Heart left ventricle (tissue), 16 donors: ENCODE results near the gene PRDM5. TPM values are rescaled to one million over a fixed set of nuclear protein-coding genes. Genes with fewer than 3 reads are reported as not detected.

Source experiments
- ATAC-seq, 4 donors: fragments of 200-7000 bp; cut with Tn5 transposase; one replicate each; pipeline ENCODE4 v1.9.1; 2020 to 2022; ENCODE audit warnings: moderate library complexity in 4 of 4, mild to moderate bottlenecking in 3 of 4, moderate number of reproducible peaks in 1 of 4
- DNase-seq, 5 donors: peaks; one replicate each; pipeline ENCODE4 v3.0.0-alpha.2; 2020
- H3K27ac ChIP-seq, 12 donors: fragments of 200-600 bp; sonication (generic) in 4 of 12; one replicate each; pipeline versions ENCODE4 v1.5.0 to v1.8.0; 2016 to 2022; ENCODE audit warnings: mild to moderate bottlenecking in 2 of 12
- H3K27me3 ChIP-seq, 9 donors: fragments of 200-600 bp; sonication (generic) in 2 of 9; one replicate each; pipeline versions ENCODE4 v1.5.1 to v1.8.0; 2016 to 2022; ENCODE audit warnings: mild to moderate bottlenecking in 3 of 9
- H3K36me3 ChIP-seq, 9 donors: fragments of 200-600 bp; sonication (generic) in 2 of 9; one replicate each; pipeline versions ENCODE4 v1.5.0 to v1.8.0; 2018 to 2022; ENCODE audit warnings: mild to moderate bottlenecking in 2 of 9
- H3K4me1 ChIP-seq, 12 donors: fragments of 200-600 bp; sonication (generic) in 4 of 12; one replicate each; pipeline versions ENCODE4 v1.5.0 to v1.8.0; 2016 to 2022; ENCODE audit warnings: mild to moderate bottlenecking in 3 of 12
- H3K4me3 ChIP-seq, 12 donors: fragments of 200-600 bp; sonication (generic) in 4 of 12; one replicate each; pipeline versions ENCODE4 v1.5.0 to v1.8.0; 2017 to 2022; ENCODE audit warnings: mild to moderate bottlenecking in 9 of 12, moderate library complexity in 4 of 12
- H3K9me3 ChIP-seq, 12 donors: fragments of 200-600 bp; sonication (generic) in 4 of 12; one replicate each; pipeline versions ENCODE4 v1.5.0 to v1.8.0; 2016 to 2022; ENCODE audit warnings: mild to moderate bottlenecking in 1 of 12
- CTCF ChIP-seq, 12 donors: fragments of 200-600 bp; sonication (generic) in 4 of 12; IDR thresholded peaks; one replicate each; pipeline versions ENCODE4 v1.5.0 to v1.8.0; 2018 to 2022; ENCODE audit warnings: antibody characterized with exemption in 12 of 12, mild to moderate bottlenecking in 5 of 12
- POLR2A ChIP-seq, 2 donors: fragments of 450-650 bp; IDR thresholded peaks; one replicate each; pipeline ENCODE4 v1.6.1; 2017; ENCODE audit warnings: antibody characterized with exemption in 2 of 2, mild to moderate bottlenecking in 2 of 2, moderate library complexity in 2 of 2
- WGBS, 4 donors: extraction: QIAGEN DNeasy Blood & Tissue Kit in 2 of 4; methylation state at CpG; one replicate each; pipeline versions ENCODE4 v1.1.5 to v1.1.7; 2013 to 2018; 5-methylcytosine and 5-hydroxymethylcytosine counted together
- intact Hi-C, 10 donors: fragments of 100-400 bp; cut with DNase I; formaldehyde crosslinking; loops; one replicate each; pipeline versions ENCODE4 v1.11.1 to v1.14.2; 2022
- polyA plus RNA-seq, 2 donors: library from polyadenylated mRNA; stranded (reverse); fragments of 200-250 nt; gene quantifications; one replicate each; pipeline ENCODE4 v1.2.3, GENCODE V29; 2013
- total RNA-seq, 9 donors: library from RNA; depleted of rRNA in 2 of 9; stranded (reverse); fragments of >200 nt in 2 of 9; fragmentation: NEBNext Ultra II Directional in 3 of 9; extraction: Animal tissue kit (Norgen Biotek cat#: 25700) in 3 of 9; gene quantifications; one replicate each; pipeline versions ENCODE4 v1.1.0 to v1.2.4, GENCODE V29; 2016 to 2023
- donor health status: ischemic (EF 13 %, LVEDD 7.1; RV severe dilation, severe dysfunction).
- donor health status: healthy with polysubstance abuse.
- donor health status: DM: no; HTN: yes; CAD: no.
- donor health status: DM: no; HTN: no; CAD: no.
- donor health status: ischemic (EF 25% LVEDD 6.9; RV normal size, moderate dysfunction).
- donor health status: ischemic (EF 25% LVEDD 5.7; RV mildly dilated, moderate dysfunction).
- donor health status: healthy.
- donor health status: DM: yes; HTN: yes; CAD: no.
- donor health status: ischemic (EF 35%, LVEDD 5.7; RV mildly dilated, moderate dysfunction).
- donor health status: nonischemic (EF 11% LVEDD 7.7; RV severe dilation, severe dysfunction).
- donor health status: DM: yes; HTN: yes; CAD: no.
- donor health status: PGD.
- donor health status: ischemic (EF 29% LVEDD 5.4; RV normal size, mild dysfunction).
- donor health status: nonischemic (EF 23%, LVEDD 6.1; RV moderate dilation, normal function).

The PRDM5 gene
- total and polyA plus RNA-seq, 11 donors, result 2.0 to 19.7 (median 9.1) TPM

- no peak overlapping the region for H3K4me3 ChIP-seq
- ATAC-seq (peak in 2 of 4 donors; percentile 28 to 33), DNase-seq (no peak)
- no peaks in the 10 kb centered on the region for H3K27me3 ChIP-seq
- H3K27ac ChIP-seq, result no peak overlapping the region
- 65 to 75% (median 70%) methylated on average over 6 of the region's 6 CpGs for WGBS, 4 donors
- H3K9me3 ChIP-seq, result no peaks in the 10 kb centered on the region
- intact Hi-C loops, result loop anchor here in 5 of 10 donors (10.0 kb wide), 3 partner anchors 199 to 369 kb away; partner anchors contain the start of gene PRDM5 (in 2 of the 5)
- H3K36me3 ChIP-seq, result no peaks in the 10 kb centered on the region
- no peak for TF ChIP-seq POLR2A (IDR thresholded peaks at IDR 0.05)
- TF ChIP-seq CTCF (IDR thresholded peaks at IDR 0.05), result no peak
- H3K4me1 ChIP-seq, result peaks cover 0 to 26% (median 1%) of the 10 kb centered on the region in 12 donors
Measured at GRCh38 chr4:120725639-120726580, 196.6 kb downstream of the PRDM5 start.

- intact Hi-C loops, result loop anchor here in 8 of 10 donors (5.0 to 10.0 kb wide), 5 partner anchors 198 to 373 kb away; partner anchors contain the start of gene PRDM5 (in 4 of the 8)
- Histone ChIP-seq H3K4me3 (no peak overlapping the region), H3K9me3 (no peaks in the 10 kb centered on the region), H3K27ac (no peak overlapping the region), H3K36me3 (no peaks in the 10 kb centered on the region), H3K27me3 (no peaks in the 10 kb centered on the region), H3K4me1 (peaks cover 0 to 28% (median 2%) of the 10 kb centered on the region in 12 donors)
- WGBS, 4 donors, result 59 to 72% (median 63%) methylated on average over 2 of the region's 2 CpGs
- no peak for TF ChIP-seq CTCF (IDR thresholded peaks at IDR 0.05)
- TF ChIP-seq POLR2A (IDR thresholded peaks at IDR 0.05), result no peak
- DNase-seq (no peak), ATAC-seq (no peak)
Measured at GRCh38 chr4:120724656-120725055, 197.9 kb downstream of the PRDM5 start.

GRCh38 chr4:120723986-120724385 is 198.5 kb downstream of the PRDM5 start:
- H3K4me3 ChIP-seq, result no peak overlapping the region
- intact Hi-C loops, result loop anchor here in 8 of 10 donors (5.0 to 10.0 kb wide), 5 partner anchors 198 to 373 kb away; partner anchors contain the start of gene PRDM5 (in 4 of the 8)
- H3K36me3 ChIP-seq, result no peaks in the 10 kb centered on the region
- ATAC-seq (no peak), DNase-seq (no peak)
- no peaks in the 10 kb centered on the region for H3K27me3 ChIP-seq
- H3K9me3 ChIP-seq, result no peaks in the 10 kb centered on the region
- 91 to 96% (median 94%) methylated on average over 2 of the region's 2 CpGs for WGBS, 4 donors
- H3K27ac ChIP-seq, result no peak overlapping the region
- no peak for TF ChIP-seq CTCF (IDR thresholded peaks at IDR 0.05)
- TF ChIP-seq POLR2A (IDR thresholded peaks at IDR 0.05), result no peak
- peaks cover 0 to 30% (median 2%) of the 10 kb centered on the region in 12 donors for H3K4me1 ChIP-seq

- no peak for DNase-seq
- WGBS, 4 donors, result 46 to 68% (median 60%) methylated on average over 3 of the region's 3 CpGs
Measured at GRCh38 chr4:120723105-120723504, 199.4 kb downstream of the PRDM5 start.

More at GRCh38 chr4:120723105-120723504, 199.4 kb downstream of the PRDM5 start:
- ATAC-seq, result no peak
- no peaks in the 10 kb centered on the region for H3K36me3 ChIP-seq
- H3K27me3 ChIP-seq, result no peaks in the 10 kb centered on the region
- no peak overlapping the region for H3K27ac ChIP-seq
- TF ChIP-seq CTCF (IDR thresholded peaks at IDR 0.05), result no peak
- TF ChIP-seq POLR2A (IDR thresholded peaks at IDR 0.05), result no peak
- no peak overlapping the region for H3K4me3 ChIP-seq
- H3K9me3 ChIP-seq, result no peaks in the 10 kb centered on the region
- peaks cover 0 to 30% (median 2%) of the 10 kb centered on the region in 12 donors for H3K4me1 ChIP-seq
- intact Hi-C loops, result loop anchor here in 8 of 10 donors (5.0 to 10.0 kb wide), 5 partner anchors 199 to 374 kb away; partner anchors contain the start of gene PRDM5 (in 4 of the 8)
